Measurements from ENCODE around the gene WDFY2.

WDFY2 gene

GRCh38 chr13:51601601-51602565 lies 17.6 kb downstream of the WDFY2 start:
- H2AK5ac ChIP-seq (ENCODE audit: low read length): no peak overlapping the region

GRCh38 chr13:51603716-51604115 lies 19.5 kb downstream of the WDFY2 start:
- Histone ChIP-seq H2BK12ac (ENCODE audit: low read length) (no peak overlapping the region), H3K14ac (ENCODE audit: low read length) (no peak overlapping the region), H3K79me2 (ENCODE audit: control insufficient read depth, insufficient read depth, low read length, poor library complexity) (peaks cover 3% of the 10 kb centered on the region), H3K4me2 (ENCODE audit: low read length) (no peak overlapping the region), H3K4me1 (ENCODE audit: control insufficient read depth in 1 of 2, insufficient read depth in 2 of 2, low read length in 2 of 2) (peaks cover 0 to 3% of the 10 kb centered on the region in 2 experiments), H3K27me3 (ENCODE audit: insufficient read depth, low read length) (no peaks in the 10 kb centered on the region), H3K4ac (ENCODE audit: low read depth, low read length) (no peak overlapping the region), H2BK5ac (ENCODE audit: low read depth, low read length, poor library complexity) (no peak overlapping the region), H4K8ac (ENCODE audit: low read depth, low read length) (no peak overlapping the region), H3K4me3 (ENCODE audit: low read depth, low read length) (no peak overlapping the region), H3K79me1 (ENCODE audit: low read length) (no peaks in the 10 kb centered on the region), H3K23ac (ENCODE audit: low read length) (no peak overlapping the region), H2AFZ (ENCODE audit: insufficient read depth, low read length, poor library complexity) (no peak overlapping the region), H3K27ac (ENCODE audit: low read depth, low read length) (no peak overlapping the region), H2BK120ac (ENCODE audit: insufficient read depth, low read length, poor library complexity) (no peak overlapping the region), H3K9me3 (ENCODE audit: insufficient read depth, low read depth, low read length) (no peaks in the 10 kb centered on the region), H3K36me3 (ENCODE audit: control insufficient read depth in 1 of 2, insufficient read depth in 2 of 2, low read length in 2 of 2) (no peaks in the 10 kb centered on the region), H3K9ac (ENCODE audit: low read length) (no peak overlapping the region), H4K91ac (ENCODE audit: low read depth, low read length) (no peak overlapping the region), H4K12ac (ENCODE audit: low read depth, low read length) (no peak overlapping the region), H3K18ac (ENCODE audit: low read length) (no peak overlapping the region), H2AK5ac (ENCODE audit: low read length) (no peak overlapping the region)
- DNase-seq: peak in 1 of 2 donors; percentile 45
- no CpG with 5 or more reads among the region's 1 CpG for WGBS (ENCODE audit: extremely low coverage, insufficient coverage, insufficient read length)

More at GRCh38 chr13:51601601-51602565, 17.6 kb downstream of the WDFY2 start:
- H2BK5ac ChIP-seq (ENCODE audit: low read depth, low read length, poor library complexity): no peak overlapping the region
- no peak overlapping the region for H3K18ac ChIP-seq (ENCODE audit: low read length)
- no peak overlapping the region for H4K91ac ChIP-seq (ENCODE audit: low read depth, low read length)
- H3K14ac ChIP-seq (ENCODE audit: low read length): no peak overlapping the region
- H4K12ac ChIP-seq (ENCODE audit: low read depth, low read length): no peak overlapping the region
- no peak overlapping the region for H2AFZ ChIP-seq (ENCODE audit: insufficient read depth, low read length, poor library complexity)
- no peak overlapping the region for H3K27ac ChIP-seq (ENCODE audit: low read depth, low read length)
- WGBS (ENCODE audit: extremely low coverage, insufficient coverage, insufficient read length): no CpG with 5 or more reads among the region's 8 CpGs
- no peaks in the 10 kb centered on the region for H3K9me3 ChIP-seq (ENCODE audit: insufficient read depth, low read depth, low read length)
- H3K4me2 ChIP-seq (ENCODE audit: low read length): no peak overlapping the region
- H3K4me3 ChIP-seq (ENCODE audit: low read depth, low read length): no peak overlapping the region
- DNase-seq: no peak
- peaks cover 3% of the 10 kb centered on the region for H3K79me2 ChIP-seq (ENCODE audit: control insufficient read depth, insufficient read depth, low read length, poor library complexity)
- H2BK120ac ChIP-seq (ENCODE audit: insufficient read depth, low read length, poor library complexity): no peak overlapping the region
- no peak overlapping the region for H3K9ac ChIP-seq (ENCODE audit: low read length)
- no peak overlapping the region for H2BK12ac ChIP-seq (ENCODE audit: low read length)
- no peaks in the 10 kb centered on the region for H3K79me1 ChIP-seq (ENCODE audit: low read length)
- no peak overlapping the region for H3K4ac ChIP-seq (ENCODE audit: low read depth, low read length)
- H3K27me3 ChIP-seq (ENCODE audit: insufficient read depth, low read length): no peaks in the 10 kb centered on the region
- no peaks in the 10 kb centered on the region for H3K4me1 ChIP-seq (ENCODE audit: control insufficient read depth in 1 of 2, insufficient read depth in 2 of 2, low read length in 2 of 2)
- H3K23ac ChIP-seq (ENCODE audit: low read length): no peak overlapping the region
- no peaks in the 10 kb centered on the region for H3K36me3 ChIP-seq (ENCODE audit: control insufficient read depth in 1 of 2, insufficient read depth in 2 of 2, low read length in 2 of 2)
- H4K8ac ChIP-seq (ENCODE audit: low read depth, low read length): no peak overlapping the region

- no peak overlapping the region for H3K18ac ChIP-seq (ENCODE audit: low read length)
- H3K79me2 ChIP-seq (ENCODE audit: control insufficient read depth, insufficient read depth, low read length, poor library complexity): peaks cover 3% of the 10 kb centered on the region
- no peaks in the 10 kb centered on the region for H3K27me3 ChIP-seq (ENCODE audit: insufficient read depth, low read length)
- H3K4me2 ChIP-seq (ENCODE audit: low read length): no peak overlapping the region
- H3K4me1 ChIP-seq (ENCODE audit: control insufficient read depth in 1 of 2, insufficient read depth in 2 of 2, low read length in 2 of 2): peaks cover 0 to 3% of the 10 kb centered on the region in 2 experiments
- H2AK5ac ChIP-seq (ENCODE audit: low read length): no peak overlapping the region
- H2BK12ac ChIP-seq (ENCODE audit: low read length): no peak overlapping the region
- no peak overlapping the region for H2AFZ ChIP-seq (ENCODE audit: insufficient read depth, low read length, poor library complexity)
- H3K23ac ChIP-seq (ENCODE audit: low read length): no peak overlapping the region
- no peaks in the 10 kb centered on the region for H3K36me3 ChIP-seq (ENCODE audit: control insufficient read depth in 1 of 2, insufficient read depth in 2 of 2, low read length in 2 of 2)
- no peaks in the 10 kb centered on the region for H3K79me1 ChIP-seq (ENCODE audit: low read length)
- no peak overlapping the region for H3K9ac ChIP-seq (ENCODE audit: low read length)
- no CpG with 5 or more reads among the region's 4 CpGs for WGBS (ENCODE audit: extremely low coverage, insufficient coverage, insufficient read length)
- no peak overlapping the region for H4K91ac ChIP-seq (ENCODE audit: low read depth, low read length)
- no peak for DNase-seq
- H4K8ac ChIP-seq (ENCODE audit: low read depth, low read length): no peak overlapping the region
- no peak overlapping the region for H3K4ac ChIP-seq (ENCODE audit: low read depth, low read length)
- H3K9me3 ChIP-seq (ENCODE audit: insufficient read depth, low read depth, low read length): no peaks in the 10 kb centered on the region
- no peak overlapping the region for H3K4me3 ChIP-seq (ENCODE audit: low read depth, low read length)
- H4K12ac ChIP-seq (ENCODE audit: low read depth, low read length): no peak overlapping the region
- no peak overlapping the region for H2BK5ac ChIP-seq (ENCODE audit: low read depth, low read length, poor library complexity)
- no peak overlapping the region for H3K27ac ChIP-seq (ENCODE audit: low read depth, low read length)
- H2BK120ac ChIP-seq (ENCODE audit: insufficient read depth, low read length, poor library complexity): no peak overlapping the region
- H3K14ac ChIP-seq (ENCODE audit: low read length): no peak overlapping the region
These were observed 21.4 kb downstream of the WDFY2 start for GRCh38 chr13:51605698-51606097.

GRCh38 chr13:51607165-51607564 lies 22.9 kb downstream of the WDFY2 start:
- H2AK5ac ChIP-seq (ENCODE audit: low read length): no peak overlapping the region

More at GRCh38 chr13:51607165-51607564, 22.9 kb downstream of the WDFY2 start:
- Histone ChIP-seq H3K9ac (ENCODE audit: low read length) (no peak overlapping the region), H4K8ac (ENCODE audit: low read depth, low read length) (no peak overlapping the region), H2AFZ (ENCODE audit: insufficient read depth, low read length, poor library complexity) (no peak overlapping the region), H2BK120ac (ENCODE audit: insufficient read depth, low read length, poor library complexity) (no peak overlapping the region), H3K4me2 (ENCODE audit: low read length) (no peak overlapping the region), H3K4ac (ENCODE audit: low read depth, low read length) (peak overlapping the region; percentile 71), H3K23ac (ENCODE audit: low read length) (no peak overlapping the region), H2BK12ac (ENCODE audit: low read length) (no peak overlapping the region), H3K4me3 (ENCODE audit: low read depth, low read length) (no peak overlapping the region), H3K79me1 (ENCODE audit: low read length) (no peaks in the 10 kb centered on the region), H3K18ac (ENCODE audit: low read length) (no peak overlapping the region), H4K91ac (ENCODE audit: low read depth, low read length) (no peak overlapping the region), H2BK5ac (ENCODE audit: low read depth, low read length, poor library complexity) (no peak overlapping the region), H3K27ac (ENCODE audit: low read depth, low read length) (no peak overlapping the region), H3K79me2 (ENCODE audit: control insufficient read depth, insufficient read depth, low read length, poor library complexity) (peaks cover 3% of the 10 kb centered on the region), H3K36me3 (ENCODE audit: control insufficient read depth in 1 of 2, insufficient read depth in 2 of 2, low read length in 2 of 2) (no peaks in the 10 kb centered on the region), H4K12ac (ENCODE audit: low read depth, low read length) (no peak overlapping the region), H3K14ac (ENCODE audit: low read length) (no peak overlapping the region), H3K4me1 (ENCODE audit: control insufficient read depth in 1 of 2, insufficient read depth in 2 of 2, low read length in 2 of 2) (peaks cover 0 to 3% of the 10 kb centered on the region in 2 experiments), H3K9me3 (ENCODE audit: insufficient read depth, low read depth, low read length) (no peaks in the 10 kb centered on the region), H3K27me3 (ENCODE audit: insufficient read depth, low read length) (no peaks in the 10 kb centered on the region)
- DNase-seq: no peak
- WGBS (ENCODE audit: extremely low coverage, insufficient coverage, insufficient read length): no CpG with 5 or more reads among the region's 1 CpG

All from trophoblast cell (in vitro differentiated cells and primary cell).